ELF-1 (cell line): ENCODE data around the gene SORCS2.

ENCODE experiments used
- DNase-seq: peaks from one replicate; pipeline ENCODE4 v3.0.0-alpha.2; 2016; ENCODE audit warnings: low read depth, low spot score

SORCS2 gene

GRCh38 chr4:7505116-7505900, 313.0 kb downstream of the SORCS2 start:
- DNase-seq: no peak

GRCh38 chr4:7506119-7506518, 313.8 kb downstream of the SORCS2 start:
- no peak for DNase-seq

- no peak for DNase-seq
Observed at GRCh38 chr4:7506572-7506971, 314.2 kb downstream of the SORCS2 start.

GRCh38 chr4:7507381-7507780, 315.0 kb downstream of the SORCS2 start:
- no peak for DNase-seq

- DNase-seq: no peak
Observed at GRCh38 chr4:7510066-7510465, 317.7 kb downstream of the SORCS2 start.

GRCh38 chr4:7510538-7510937, 318.2 kb downstream of the SORCS2 start:
- DNase-seq: no peak

- no peak for DNase-seq
Observed at GRCh38 chr4:7511525-7511924, 319.2 kb downstream of the SORCS2 start.

GRCh38 chr4:7512428-7512827, 320.1 kb downstream of the SORCS2 start:
- DNase-seq: no peak

- DNase-seq: no peak
Observed at GRCh38 chr4:7512946-7513345, 320.6 kb downstream of the SORCS2 start.

- no peak for DNase-seq
Observed at GRCh38 chr4:7513671-7514070, 321.3 kb downstream of the SORCS2 start.

GRCh38 chr4:7514281-7514680, 321.9 kb downstream of the SORCS2 start:
- DNase-seq: no peak

GRCh38 chr4:7514789-7515188, 322.5 kb downstream of the SORCS2 start:
- no peak for DNase-seq

GRCh38 chr4:7515390-7515902, 323.1 kb downstream of the SORCS2 start:
- no peak for DNase-seq

GRCh38 chr4:7516096-7516772, 323.9 kb downstream of the SORCS2 start:
- no peak for DNase-seq

GRCh38 chr4:7516773-7517144, 324.4 kb downstream of the SORCS2 start:
- no peak for DNase-seq

- no peak for DNase-seq
Observed at GRCh38 chr4:7518871-7519637, 326.7 kb downstream of the SORCS2 start.

- no peak for DNase-seq
Observed at GRCh38 chr4:7519638-7520376, 327.5 kb downstream of the SORCS2 start.

- no peak for DNase-seq
Observed at GRCh38 chr4:7521666-7522065, 329.3 kb downstream of the SORCS2 start.

- DNase-seq: no peak
Observed at GRCh38 chr4:7522452-7523220, 330.3 kb downstream of the SORCS2 start.

- DNase-seq: no peak
Observed at GRCh38 chr4:7523526-7523925, 331.2 kb downstream of the SORCS2 start.
